ENCODE data around the gene CDK5RAP1. TPM values are rescaled to one million over a fixed set of nuclear protein-coding genes. Genes with fewer than 3 reads are reported as not detected.

Gene CDK5RAP1
- total RNA-seq, 2 experiments from 2014 or later: 32.1 to 49.4 TPM

DNA sequence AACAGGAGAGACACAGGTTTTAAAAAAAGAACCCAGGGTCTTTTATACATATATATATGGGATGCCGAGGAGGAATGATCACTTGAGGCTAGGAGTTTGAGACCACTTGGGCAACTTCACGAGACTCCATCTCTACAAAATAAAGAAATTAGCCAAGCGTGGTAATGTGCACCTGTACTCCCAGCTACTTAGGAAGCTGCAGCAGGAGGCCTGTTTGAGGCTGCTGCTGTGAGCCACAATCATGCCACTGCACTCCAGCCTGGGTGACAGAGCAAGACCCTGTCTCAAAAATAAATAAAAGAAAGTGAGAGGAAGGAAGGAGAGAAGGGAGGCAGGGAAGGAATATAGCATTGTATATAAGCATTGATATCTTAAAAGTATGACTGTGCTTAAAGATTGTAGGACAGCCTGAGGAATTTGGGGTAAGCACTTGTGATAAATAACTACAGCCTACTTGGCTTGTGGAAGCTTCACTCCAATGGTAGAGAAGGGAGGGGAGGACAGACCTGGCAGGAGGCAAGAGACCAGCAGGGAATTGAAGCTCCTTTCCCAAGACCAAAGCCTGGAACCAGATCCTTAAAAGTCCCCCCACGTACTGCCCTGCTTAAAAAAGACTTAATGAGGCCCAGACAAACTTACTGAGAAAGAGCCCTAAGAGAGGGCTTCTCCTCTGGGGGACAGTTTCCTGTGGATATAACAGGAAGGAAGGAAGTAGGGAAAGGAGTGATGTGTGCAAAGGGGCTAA is 44.7 kb upstream of the CDK5RAP1 start:
- peak overlapping the region; percentile 51 for H2AFZ ChIP-seq (ENCODE audit: low read length)
- H3K79me2 ChIP-seq (ENCODE audit: insufficient read depth, low read depth, low read length): peaks cover 21% of the 10 kb centered on the region; the same call in 1 of the 2 replicates
- peak overlapping the region; percentile 15 for H3K4me3 ChIP-seq (ENCODE audit: low read depth, low read length, poor library complexity, severe bottlenecking)
- no peaks in the 10 kb centered on the region for H3K36me3 ChIP-seq (ENCODE audit: insufficient read depth, low read length)
- no peaks in the 10 kb centered on the region for H3K9me2 ChIP-seq (ENCODE audit: insufficient read depth, low read length)
- H3K27ac ChIP-seq (ENCODE audit: low read depth, low read length, poor library complexity, severe bottlenecking): peak overlapping the region; percentile 95
- CTCF ChIA-PET (ENCODE audit: unreplicated experiment): interaction anchor here (0.8 to 1.5 kb wide), 2 partner anchors 221 to 239 kb away, joined by 3 read pairs; no protein-coding TSS in a partner anchor
- TF ChIP-seq, protein P1, sequence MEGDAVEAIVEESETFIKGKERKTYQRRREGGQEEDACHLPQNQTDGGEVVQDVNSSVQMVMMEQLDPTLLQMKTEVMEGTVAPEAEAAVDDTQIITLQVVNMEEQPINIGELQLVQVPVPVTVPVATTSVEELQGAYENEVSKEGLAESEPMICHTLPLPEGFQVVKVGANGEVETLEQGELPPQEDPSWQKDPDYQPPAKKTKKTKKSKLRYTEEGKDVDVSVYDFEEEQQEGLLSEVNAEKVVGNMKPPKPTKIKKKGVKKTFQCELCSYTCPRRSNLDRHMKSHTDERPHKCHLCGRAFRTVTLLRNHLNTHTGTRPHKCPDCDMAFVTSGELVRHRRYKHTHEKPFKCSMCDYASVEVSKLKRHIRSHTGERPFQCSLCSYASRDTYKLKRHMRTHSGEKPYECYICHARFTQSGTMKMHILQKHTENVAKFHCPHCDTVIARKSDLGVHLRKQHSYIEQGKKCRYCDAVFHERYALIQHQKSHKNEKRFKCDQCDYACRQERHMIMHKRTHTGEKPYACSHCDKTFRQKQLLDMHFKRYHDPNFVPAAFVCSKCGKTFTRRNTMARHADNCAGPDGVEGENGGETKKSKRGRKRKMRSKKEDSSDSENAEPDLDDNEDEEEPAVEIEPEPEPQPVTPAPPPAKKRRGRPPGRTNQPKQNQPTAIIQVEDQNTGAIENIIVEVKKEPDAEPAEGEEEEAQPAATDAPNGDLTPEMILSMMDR (conservative IDR thresholded peaks at IDR 0.05; ENCODE audit: low read length): no peak
- TF ChIP-seq EZH2phosphoT487 (IDR thresholded peaks at IDR 0.05; ENCODE audit: borderline replicate concordance, low read depth, low read length): no peak
- peaks cover 45% of the 10 kb centered on the region for H3K4me1 ChIP-seq (ENCODE audit: insufficient read depth, low read length, poor library complexity, severe bottlenecking)
- H3K4me2 ChIP-seq (ENCODE audit: low read length): peak overlapping the region; percentile 85
- BruUV-seq (replicated peaks): no TSS peak
- no peaks in the 10 kb centered on the region for H4K20me1 ChIP-seq (ENCODE audit: insufficient read depth, low read length)
- peak; percentile 84 for DNase-seq (ENCODE audit: low spot score)
- intact Hi-C loops (cut with micrococcal nuclease; ENCODE audit: unreplicated experiment): loop anchor here (1.0 to 5.0 kb wide), 4 partner anchors 37 to 286 kb away; partner anchors contain the start of genes CDK5RAP1 and ZNF341
- no peaks in the 10 kb centered on the region for H3K9me3 ChIP-seq (ENCODE audit: low read length)
- POLR2A ChIA-PET: interaction anchor here (0.6 to 1.0 kb wide), 8 partner anchors 13 to 331 kb away, joined by 3 to 6 read pairs (median 4); partner anchors contain the start of genes ACTL10 and CDK5RAP1

DNA sequence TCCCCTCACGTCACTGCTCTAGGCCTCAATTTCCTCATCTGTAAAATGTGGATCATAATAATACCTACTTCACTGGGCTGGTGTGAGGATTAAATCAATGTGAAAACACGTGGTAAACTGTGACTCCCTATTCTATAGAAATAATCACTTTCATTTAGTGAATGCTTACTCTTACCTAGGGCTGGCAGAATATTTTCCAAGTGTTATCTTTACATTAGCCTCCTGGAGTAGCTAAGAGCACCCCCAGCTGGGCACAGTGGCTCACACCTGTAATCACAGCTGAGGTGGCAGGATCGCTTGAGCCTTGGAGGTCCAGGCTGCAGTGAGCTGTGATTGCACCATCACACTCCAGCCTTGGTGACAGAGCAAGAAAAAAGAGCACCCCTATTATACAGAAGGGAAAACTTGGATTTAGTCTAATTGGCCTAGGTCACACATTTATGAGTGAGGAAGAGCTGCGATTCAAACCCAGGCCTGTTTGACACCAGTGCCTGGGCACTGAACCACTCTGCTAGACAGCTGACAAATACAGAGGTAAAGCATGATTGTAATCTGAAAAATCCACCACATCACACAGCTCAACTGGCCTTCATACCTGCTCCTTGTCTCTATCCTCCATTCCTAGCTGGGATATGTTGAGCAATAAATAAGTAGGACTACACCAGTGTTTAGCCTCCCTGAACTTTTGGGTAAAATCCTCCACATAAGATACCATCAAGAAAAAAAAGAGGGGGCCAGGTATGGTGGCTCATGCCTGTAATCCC is 43.7 kb upstream of the CDK5RAP1 start:
- ChIA-PET CTCF (ENCODE audit: unreplicated experiment) (interaction anchor here (0.6 to 1.4 kb wide), 5 partner anchors 30 to 241 kb away, joined by 4 to 9 read pairs (median 4); partner anchors contain the start of gene CDK5RAP1), POLR2A (interaction anchor here (0.6 to 1.7 kb wide), 10 partner anchors 12 to 240 kb away, joined by 3 to 6 read pairs (median 4); partner anchors contain the start of genes ACTL10 and CDK5RAP1)
- H3K4me2 ChIP-seq (ENCODE audit: low read length): peak overlapping the region; percentile 85
- H3K4me3 ChIP-seq (ENCODE audit: low read depth, low read length, poor library complexity, severe bottlenecking): peak overlapping the region; percentile 76
- H3K79me2 ChIP-seq (ENCODE audit: insufficient read depth, low read depth, low read length): peaks cover 31% of the 10 kb centered on the region; the same call in 1 of the 2 replicates
- no peaks in the 10 kb centered on the region for H3K9me3 ChIP-seq (ENCODE audit: low read length)
- peaks cover 56% of the 10 kb centered on the region for H3K4me1 ChIP-seq (ENCODE audit: insufficient read depth, low read length, poor library complexity, severe bottlenecking)
- no peaks in the 10 kb centered on the region for H4K20me1 ChIP-seq (ENCODE audit: insufficient read depth, low read length)
- H3K36me3 ChIP-seq (ENCODE audit: insufficient read depth, low read length): no peaks in the 10 kb centered on the region
- intact Hi-C loops (cut with micrococcal nuclease; ENCODE audit: unreplicated experiment): loop anchor here (1.0 to 5.0 kb wide), 4 partner anchors 36 to 287 kb away; partner anchors contain the start of genes CDK5RAP1 and ZNF341
- peak overlapping the region; percentile 95 for H3K27ac ChIP-seq (ENCODE audit: low read depth, low read length, poor library complexity, severe bottlenecking)
- DNase-seq (ENCODE audit: low spot score): peak; percentile 82
- H3K9me2 ChIP-seq (ENCODE audit: insufficient read depth, low read length): no peaks in the 10 kb centered on the region
- H2AFZ ChIP-seq (ENCODE audit: low read length): peak overlapping the region; percentile 51; the same call in 1 of the 2 replicates
- no TSS peak for BruUV-seq (replicated peaks)
- TF ChIP-seq, protein P1 (conservative IDR thresholded peaks at IDR 0.05; ENCODE audit: low read length): peak; percentile 89
- no peak for TF ChIP-seq EZH2phosphoT487 (IDR thresholded peaks at IDR 0.05; ENCODE audit: borderline replicate concordance, low read depth, low read length)
